ENCODE data around the gene PDCD4. TPM values are rescaled to one million over a fixed set of nuclear protein-coding genes. Genes with fewer than 3 reads are reported as not detected.

Gene PDCD4
- total and polyA plus RNA-seq, 2 of the 13 experiments (the other 11 are each of a cell fraction or from before 2014, with no cell fraction given): 22.8 to 56.2 TPM

DNA sequence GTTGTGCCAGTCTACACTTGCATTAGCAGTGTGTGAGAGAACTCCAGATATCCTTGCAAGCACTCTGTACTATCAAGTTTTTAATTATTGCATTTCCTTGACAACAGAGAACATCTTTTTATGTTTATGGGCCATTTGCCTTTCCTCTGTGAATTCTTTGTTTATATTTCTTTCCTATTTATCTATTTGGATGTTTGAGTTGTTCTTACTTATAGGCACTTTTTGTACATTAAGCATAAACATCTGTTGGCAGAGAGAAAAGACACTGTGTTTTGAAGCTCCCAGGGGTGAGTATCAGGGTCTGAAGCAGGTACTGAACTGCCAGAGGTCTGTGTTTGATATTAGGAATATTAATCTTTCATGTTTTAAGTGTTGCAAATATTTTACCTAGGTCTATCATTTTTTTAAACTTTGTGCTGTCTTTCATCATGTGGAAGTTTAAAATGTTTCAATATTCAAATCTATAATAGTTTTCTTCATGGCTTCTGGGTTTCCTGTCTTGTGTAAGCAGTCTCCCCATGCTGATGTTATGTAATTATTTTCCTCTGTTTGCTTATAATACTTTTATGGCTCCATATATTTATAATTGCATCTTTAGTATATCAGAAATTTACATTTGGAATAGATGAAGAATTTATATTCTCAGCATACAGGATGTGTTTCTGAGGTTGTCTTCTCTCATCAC is 17.7 kb upstream of the PDCD4 start (continued):
- TF ChIP-seq SNAPC4 (CRISPR knock-in tag; IDR thresholded peaks at IDR 0.05): no peak
- TF ChIP-seq NR2F2 (IDR thresholded peaks at IDR 0.05; ENCODE audit: borderline replicate concordance, low read depth): no peak

- H3K4me1 ChIP-seq (ENCODE audit: insufficient read depth, low read length): peaks cover 68% of the 10 kb centered on the region
- peak overlapping the region; percentile 4 to 53 (median 51); a peak in 4 of 6 replicates for H3K4me3 ChIP-seq (replicated peaks in 1 of 3; ENCODE audit: insufficient read depth in 1 of 3, low read depth in 2 of 3, low read length in 3 of 3)
- no peaks in the 10 kb centered on the region for H3K9me3 ChIP-seq (ENCODE audit: low read length)
- peak overlapping the region; percentile 5 for H3K27ac ChIP-seq (ENCODE audit: extremely low read length, insufficient read depth, low read length)
- FAIRE-seq: no peak
- no peaks in the 10 kb centered on the region; a peak in 1 of 5 replicates for H3K27me3 ChIP-seq (ENCODE audit: control insufficient read depth in 1 of 2, insufficient read depth in 2 of 2, low read length in 2 of 2)
- peak; percentile 59 for DNase-seq (ENCODE audit: low spot score)
- peak overlapping the region; percentile 57 for H2AFZ ChIP-seq (ENCODE audit: low read length)
- no peaks in the 10 kb centered on the region for H3K36me3 ChIP-seq (replicated peaks in 1 of 2; ENCODE audit: control insufficient read depth in 1 of 2, insufficient read depth in 2 of 2, low read length in 2 of 2)
- H3K79me2 ChIP-seq (ENCODE audit: insufficient read depth, low read length): no peaks in the 10 kb centered on the region
- CTCF ChIA-PET (ENCODE audit: low intra/inter-chr PET ratio, low total read pairs): no interaction called here
- in situ Hi-C loops (cut with HindIII; ENCODE audit: extremely low pct_ligation_motif_present, low pct_unique_long_range_greater_than_20kb): no loop called here
- intact Hi-C loops (cut with micrococcal nuclease; ENCODE audit: unreplicated experiment): no loop called here
- WGBS (ENCODE audit: low lambda C conversion rate): 1% methylated on average over 10 of the region's 12 CpGs
- peak overlapping the region; percentile 5; the same call in 1 of the 2 replicates for H3K9ac ChIP-seq (ENCODE audit: insufficient read depth, low read depth, low read length)
- peak; percentile 67 for ATAC-seq
- BruUV-seq (replicated peaks): no TSS peak
- peak overlapping the region; percentile 95 for H3K4me2 ChIP-seq (ENCODE audit: low read depth, low read length)
- POLR2A ChIA-PET: interaction anchor here (0.8 to 4.8 kb wide), 8 partner anchors 9 to 61 kb away, joined by 3 to 53 read pairs (median 6); partner anchors contain the start of genes BBIP1, PDCD4 and SHOC2
- no peaks in the 10 kb centered on the region for H4K20me1 ChIP-seq (ENCODE audit: insufficient read depth, low read length)
- TF ChIP-seq GATAD1 (CRISPR knock-in tag; IDR thresholded peaks at IDR 0.05) (no peak), ISL2 (CRISPR knock-in tag; IDR thresholded peaks at IDR 0.05) (peak; percentile 77), POGK (CRISPR knock-in tag; conservative IDR thresholded peaks at IDR 0.05) (no peak; the same call in 1 of the 2 replicates), KDM4B (CRISPR knock-in tag; IDR thresholded peaks at IDR 0.05) (no peak), ZNF382 (CRISPR knock-in tag; IDR thresholded peaks at IDR 0.05; ENCODE audit: borderline replicate concordance) (no peak), ZNF782 (CRISPR knock-in tag; IDR thresholded peaks at IDR 0.05; ENCODE audit: borderline replicate concordance) (no peak), KLF6 (CRISPR knock-in tag; IDR thresholded peaks at IDR 0.05) (no peak), HMGA1 (CRISPR knock-in tag; conservative IDR thresholded peaks at IDR 0.05) (no peak), ZNF468 (CRISPR knock-in tag; IDR thresholded peaks at IDR 0.05) (no peak), TARDBP (CRISPR knock-in tag; IDR thresholded peaks at IDR 0.05) (peak; percentile 77; the same call in 1 of the 2 replicates), KDM3A (CRISPR knock-in tag; IDR thresholded peaks at IDR 0.05; ENCODE audit: low read depth) (0 out of 2 replicates have a peak, but pooled peaks have one; percentile 52), SP2 (CRISPR knock-in tag; IDR thresholded peaks at IDR 0.05) (no peak), ZBTB20 (CRISPR knock-in tag; IDR thresholded peaks at IDR 0.05; ENCODE audit: borderline replicate concordance, low read depth) (no peak)
Measured at GRCh38 chr10:110857265-110858171, 14.2 kb upstream of the PDCD4 start.
